Endothelial cell of umbilical vein (primary cell): Measurements from ENCODE around the gene NFATC2.

ENCODE experiments used
- EZH2 ChIP-seq: IDR thresholded peaks from 2 replicates; pipeline ENCODE4 v1.6.1; 2012; ENCODE audit warnings: borderline replicate concordance, low read depth, mild to moderate bottlenecking, moderate library complexity, low read length, inconsistent platforms; ENCODE audit not compliant: severe bottlenecking
- POLR2AphosphoS5 ChIP-seq: IDR thresholded peaks from 2 replicates; pipeline ENCODE4 v1.6.1; 2012; ENCODE audit warnings: low read depth, mild to moderate bottlenecking, control low read depth, low read length, moderate library complexity; ENCODE audit not compliant: insufficient read depth
- TF ChIP-seq, protein P1 (sequence below), 2 donors: IDR thresholded peaks; 1 replicate in 1 of 2; 2 replicates in 1 of 2; pipeline ENCODE4 v1.5.1; 2011; ENCODE audit warnings: low read length in 2 of 2, mild to moderate bottlenecking in 2 of 2, moderate library complexity in 2 of 2, control low read depth in 1 of 2, inconsistent platforms in 1 of 2, low read depth in 1 of 2; ENCODE audit not compliant: insufficient read depth in 1 of 2; ENCODE audit errors: extremely low read depth in 1 of 2

DNA sequence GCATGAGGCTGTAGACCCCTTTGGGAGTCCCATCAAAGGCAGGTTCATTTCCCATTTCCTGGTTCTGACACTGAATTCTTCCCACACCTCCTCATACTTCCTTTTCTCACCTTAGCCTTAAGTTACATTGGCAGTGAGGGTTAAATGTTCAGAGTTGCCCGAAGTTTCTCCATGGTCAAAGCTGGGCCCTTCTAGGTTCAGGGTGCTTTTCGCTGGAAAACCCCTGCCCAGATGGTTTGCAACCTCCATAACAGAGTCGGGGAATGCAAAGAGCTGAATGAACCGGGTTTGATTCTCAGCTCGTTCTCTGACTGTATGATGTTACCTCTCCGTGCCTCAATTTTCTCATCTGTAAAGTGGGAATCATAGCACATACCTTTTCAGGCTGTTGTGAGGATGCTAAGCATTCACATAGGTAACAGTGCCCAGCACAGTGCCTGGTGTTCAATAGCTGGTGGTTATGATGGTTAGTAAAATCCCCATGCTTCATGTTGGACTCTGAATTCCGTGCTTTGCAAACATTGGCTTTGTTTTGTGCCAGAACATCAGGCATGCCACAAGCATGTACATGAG lies 149.8 kb downstream of the NFATC2 start:
- TF ChIP-seq, protein P1, sequence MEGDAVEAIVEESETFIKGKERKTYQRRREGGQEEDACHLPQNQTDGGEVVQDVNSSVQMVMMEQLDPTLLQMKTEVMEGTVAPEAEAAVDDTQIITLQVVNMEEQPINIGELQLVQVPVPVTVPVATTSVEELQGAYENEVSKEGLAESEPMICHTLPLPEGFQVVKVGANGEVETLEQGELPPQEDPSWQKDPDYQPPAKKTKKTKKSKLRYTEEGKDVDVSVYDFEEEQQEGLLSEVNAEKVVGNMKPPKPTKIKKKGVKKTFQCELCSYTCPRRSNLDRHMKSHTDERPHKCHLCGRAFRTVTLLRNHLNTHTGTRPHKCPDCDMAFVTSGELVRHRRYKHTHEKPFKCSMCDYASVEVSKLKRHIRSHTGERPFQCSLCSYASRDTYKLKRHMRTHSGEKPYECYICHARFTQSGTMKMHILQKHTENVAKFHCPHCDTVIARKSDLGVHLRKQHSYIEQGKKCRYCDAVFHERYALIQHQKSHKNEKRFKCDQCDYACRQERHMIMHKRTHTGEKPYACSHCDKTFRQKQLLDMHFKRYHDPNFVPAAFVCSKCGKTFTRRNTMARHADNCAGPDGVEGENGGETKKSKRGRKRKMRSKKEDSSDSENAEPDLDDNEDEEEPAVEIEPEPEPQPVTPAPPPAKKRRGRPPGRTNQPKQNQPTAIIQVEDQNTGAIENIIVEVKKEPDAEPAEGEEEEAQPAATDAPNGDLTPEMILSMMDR (IDR thresholded peaks at IDR 0.05; ENCODE audit: extremely low read depth in 1 of 2, insufficient read depth in 1 of 2, low read depth in 1 of 2, low read length in 2 of 2), result no peak
- TF ChIP-seq EZH2 (no peak), POLR2AphosphoS5 (no peak)
